Activated CD4-positive, alpha-beta T cell treated with anti-CD3 and anti-CD28 coated beads, Interleukin-2, amount 50 U/mL, for 48 hours (primary cell): ENCODE data around the gene ZNF420.
"Not testable (repeated sequence)": the region's sequence is repeated elsewhere in the genome, so short reads cannot be mapped to it uniquely, and the experiment has no call there.

Source experiments
- DNase-seq, 2 experiments: peaks; one replicate each; pipeline ENCODE4 v3.0.0-alpha.2; 2020

ZNF420 gene

DNA sequence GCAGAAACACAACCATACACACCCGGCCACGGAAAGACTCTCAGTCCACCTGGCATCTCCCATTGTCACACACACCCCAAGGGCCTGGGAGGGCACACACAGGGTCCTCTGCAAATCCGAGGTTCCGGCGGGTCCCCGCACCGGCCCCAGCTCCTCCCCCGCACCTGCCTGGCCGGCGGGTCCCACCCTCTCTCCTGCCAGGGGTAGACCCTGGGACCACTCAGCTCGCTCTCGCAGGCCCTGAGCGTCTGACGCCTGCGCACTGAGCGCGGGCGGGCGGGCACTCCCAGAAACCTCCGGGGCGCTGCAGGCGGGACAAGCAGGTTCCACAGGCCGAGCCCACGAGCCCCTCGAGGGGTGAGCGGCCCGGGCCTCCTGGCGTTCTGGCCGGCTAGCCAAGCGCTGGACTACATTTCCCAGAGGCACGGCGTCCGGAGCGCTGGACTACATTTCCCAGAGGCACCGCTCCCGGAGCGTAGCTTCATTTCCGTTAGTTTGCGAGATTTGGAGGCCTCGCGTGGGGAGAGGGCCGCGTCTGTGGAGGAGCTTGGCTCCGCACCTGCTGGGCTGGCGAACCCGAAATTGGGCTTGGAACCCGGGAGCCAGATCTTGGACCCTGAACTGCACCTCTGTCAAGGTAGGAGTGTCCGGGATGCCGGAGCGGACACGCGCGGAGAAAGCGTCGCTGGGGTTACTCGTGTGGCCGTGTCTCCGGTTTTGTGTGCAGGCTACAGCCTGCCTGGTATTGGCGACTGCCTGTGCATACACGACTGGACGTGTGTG lies at the start of gene ZNF420:
Gene ZNF420 (plus strand): TSS at position 500 of the 783 bp plus-strand sequence. CDS start 10,686 bp downstream, outside the sequence.
- peak; percentile 82 to 89 for DNase-seq

DNA sequence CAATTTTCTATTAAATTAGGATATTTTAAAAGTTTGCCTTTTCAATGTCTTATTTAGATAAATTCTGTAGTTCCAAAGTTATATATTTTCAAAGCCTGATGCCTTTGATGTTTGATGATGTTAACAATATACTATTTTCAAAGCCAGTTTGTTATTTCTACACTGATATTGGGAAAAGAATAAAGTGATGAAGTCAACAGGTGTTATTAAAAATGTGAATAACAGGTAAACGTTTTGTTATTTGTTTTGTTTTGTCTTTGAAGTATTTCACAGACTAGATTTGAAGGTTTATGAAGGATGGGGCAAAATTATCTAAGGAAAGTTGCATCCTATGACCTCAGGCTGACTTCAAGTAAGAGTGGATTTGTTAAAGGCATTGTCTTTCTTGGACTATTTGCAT lies 33.1 kb upstream of the ZNF420 start:
- DNase-seq, result no peak

DNA sequence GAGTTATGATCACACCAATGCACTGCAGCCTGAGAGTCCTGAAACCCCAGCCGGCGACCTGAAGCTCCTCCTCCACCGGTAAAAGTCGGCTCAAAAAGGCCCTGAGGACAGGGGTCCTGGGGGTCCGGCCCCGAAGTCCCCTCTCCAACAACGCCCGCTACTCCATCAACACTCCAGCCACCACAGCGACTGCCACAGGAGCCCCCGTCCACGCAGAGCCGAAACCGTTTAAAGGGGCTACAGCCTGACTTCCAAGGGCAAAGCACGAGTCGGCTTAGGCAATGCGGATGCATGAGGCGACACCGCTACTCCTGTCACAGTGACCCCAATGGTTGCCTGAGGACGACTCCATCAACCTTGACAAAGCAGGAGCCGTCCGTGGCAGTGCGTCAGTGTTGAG lies 22.9 kb upstream of the ZNF420 start:
- DNase-seq, result no peak

DNA sequence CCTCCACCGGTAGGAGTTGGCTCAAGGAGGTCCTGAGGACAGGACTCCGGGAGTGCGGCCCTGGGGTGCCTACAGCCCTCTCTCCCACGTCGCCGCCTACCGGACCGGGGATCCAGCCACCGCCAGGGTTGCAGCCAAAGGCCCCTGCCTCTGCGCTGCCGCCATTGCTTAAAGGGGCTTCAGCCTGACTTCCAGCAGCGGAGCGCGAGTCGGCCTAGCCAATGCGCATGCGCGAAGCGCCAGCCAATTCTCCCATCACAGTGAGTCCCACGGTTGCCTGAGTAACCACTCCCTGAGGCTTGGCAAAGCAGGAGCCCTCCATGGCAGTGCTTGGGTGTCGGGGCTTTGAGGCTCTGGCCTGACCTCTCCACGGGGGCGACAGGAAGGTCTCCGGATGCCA lies 21.5 kb upstream of the ZNF420 start:
- no peak for DNase-seq

DNA sequence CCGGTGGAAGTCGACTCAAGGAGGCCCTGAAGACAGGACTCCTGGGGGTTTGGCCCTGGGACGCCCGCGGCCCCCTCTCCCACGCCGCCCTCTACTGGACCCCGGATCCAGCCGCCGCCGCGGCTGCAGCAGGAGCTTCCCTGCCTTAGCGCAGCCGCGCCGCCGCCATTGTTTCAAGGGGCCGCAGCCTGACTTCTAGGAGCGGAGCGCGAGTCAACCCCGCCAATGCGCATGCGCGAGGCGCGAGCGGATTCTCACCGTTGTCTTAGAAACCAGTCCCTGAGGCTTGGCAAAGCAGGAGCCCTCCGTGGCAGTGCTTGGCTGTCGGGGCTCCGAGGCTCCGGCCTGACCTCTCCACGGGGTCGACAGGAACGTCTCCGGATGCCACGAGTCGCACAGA lies 19.1 kb upstream of the ZNF420 start:
- no peak for DNase-seq

DNA sequence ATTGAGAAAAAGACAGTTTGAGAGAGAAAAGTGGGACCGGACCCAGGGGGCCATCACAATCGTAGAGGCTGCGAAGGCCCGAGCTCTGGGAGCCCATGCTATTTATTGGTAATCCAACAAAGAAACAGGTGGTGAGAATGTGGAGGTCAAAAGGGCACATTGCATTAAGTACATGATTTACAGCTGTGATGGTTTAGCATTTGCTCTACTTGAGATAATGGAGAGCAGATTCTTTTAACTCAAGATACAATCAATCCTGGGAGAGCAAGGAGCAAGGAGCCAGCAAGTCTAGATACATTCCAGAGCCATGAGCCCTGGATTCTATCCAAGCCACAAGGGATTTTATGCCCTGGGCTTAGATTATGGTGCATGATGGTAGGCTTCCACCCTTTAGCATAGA lies 13.3 kb upstream of the ZNF420 start:
- DNase-seq, result not testable (repeated sequence)

DNA sequence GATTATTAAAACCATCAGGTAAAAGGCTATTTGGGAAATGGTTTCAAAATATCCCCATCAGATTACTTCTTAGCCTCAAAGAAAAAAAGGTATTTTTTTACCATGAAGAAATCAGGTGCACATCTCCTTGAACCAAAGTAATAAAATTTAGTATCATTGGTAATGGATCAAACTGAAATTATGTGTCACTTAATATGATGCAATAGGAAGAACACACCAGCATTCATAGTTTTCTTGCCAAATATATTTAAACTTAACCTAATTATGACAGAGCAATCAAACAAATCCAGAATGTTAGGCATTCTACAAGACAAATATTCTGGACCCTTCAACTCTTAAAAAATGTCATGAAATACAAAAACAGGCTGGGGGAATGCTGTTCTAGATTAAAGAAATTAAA lies 4.1 kb upstream of the ZNF420 start:
- DNase-seq, result no peak

DNA sequence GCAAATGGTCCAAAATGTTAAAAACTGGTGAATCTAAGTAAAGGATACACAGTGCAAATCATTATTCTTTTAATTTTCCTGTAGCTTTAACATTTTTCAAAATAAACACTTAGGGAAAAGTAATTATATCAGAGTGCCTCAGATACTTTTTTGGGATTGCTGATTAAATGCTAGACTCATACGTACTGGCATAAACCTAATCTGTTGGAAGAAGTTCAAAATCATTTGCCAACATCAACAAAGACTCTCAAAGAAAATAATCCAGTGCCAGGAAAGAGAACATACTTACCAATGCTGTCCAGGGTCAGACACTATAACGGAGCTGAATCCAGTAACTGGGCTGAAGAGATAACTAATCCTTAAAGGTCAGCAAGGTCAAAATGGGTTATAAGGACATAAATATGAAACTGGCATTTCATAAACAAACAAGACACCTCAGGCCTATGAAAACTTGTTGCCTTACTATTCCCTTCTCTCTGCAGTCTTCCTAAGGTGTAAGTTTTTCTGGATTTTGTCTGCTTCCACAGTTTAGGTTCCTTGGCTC lies 3.3 kb upstream of the ZNF420 start:
- no peak for DNase-seq

DNA sequence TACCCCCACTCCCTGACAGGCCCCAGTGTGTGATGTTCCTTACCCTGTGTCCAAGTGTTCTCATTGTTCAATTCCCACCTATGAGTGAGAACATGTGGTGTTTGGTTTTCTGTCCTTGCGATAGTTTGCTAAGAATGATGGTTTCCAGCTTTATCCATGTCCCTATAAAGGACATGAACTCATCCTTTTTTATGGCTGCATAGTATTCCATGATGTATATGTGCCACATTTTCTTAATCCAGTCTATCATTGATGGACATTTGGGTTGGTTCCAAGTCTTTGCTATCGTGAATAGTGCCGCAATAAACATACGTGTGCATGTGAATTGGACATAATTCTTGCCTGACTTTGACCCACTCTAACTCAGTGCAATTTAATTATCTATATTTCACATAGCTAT lies 1.7 kb upstream of the ZNF420 start:
- not testable (repeated sequence) for DNase-seq

DNA sequence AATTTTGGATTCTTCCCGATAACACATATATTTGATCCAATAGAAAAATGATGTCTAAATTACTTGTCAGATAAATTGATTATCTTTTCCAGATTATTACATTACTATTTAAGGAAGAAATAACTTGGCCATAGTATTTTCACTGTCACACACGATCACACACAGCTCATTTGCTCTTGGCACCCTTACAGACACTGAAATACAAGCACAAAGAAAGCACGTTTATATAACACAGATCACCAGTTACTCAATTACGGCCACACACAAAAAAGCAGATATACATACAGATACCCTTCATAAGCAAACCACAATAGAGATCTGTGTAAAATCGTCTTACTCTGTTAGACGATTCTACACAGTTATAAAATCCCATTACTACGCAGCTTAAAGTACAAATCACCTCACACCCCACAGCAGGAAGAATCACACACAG lies 716 bp upstream of the ZNF420 start:
- DNase-seq, result no peak

DNA sequence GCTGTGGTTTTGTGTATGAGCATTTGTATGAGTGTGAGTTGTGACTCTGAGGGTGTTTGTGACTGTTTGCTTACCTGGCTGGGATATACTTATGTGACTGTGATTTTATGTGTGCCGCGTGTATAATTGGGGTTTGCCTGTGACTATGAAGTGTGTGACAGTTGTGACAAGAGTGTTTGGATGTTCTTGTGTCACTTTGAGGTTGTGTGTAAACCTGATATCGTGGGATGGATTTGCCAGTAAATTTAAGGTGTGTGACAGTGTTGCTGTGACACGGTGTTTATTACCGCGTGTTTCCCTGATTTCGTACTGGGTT lies 442 bp downstream of the ZNF420 start:
- DNase-seq, result no peak

DNA sequence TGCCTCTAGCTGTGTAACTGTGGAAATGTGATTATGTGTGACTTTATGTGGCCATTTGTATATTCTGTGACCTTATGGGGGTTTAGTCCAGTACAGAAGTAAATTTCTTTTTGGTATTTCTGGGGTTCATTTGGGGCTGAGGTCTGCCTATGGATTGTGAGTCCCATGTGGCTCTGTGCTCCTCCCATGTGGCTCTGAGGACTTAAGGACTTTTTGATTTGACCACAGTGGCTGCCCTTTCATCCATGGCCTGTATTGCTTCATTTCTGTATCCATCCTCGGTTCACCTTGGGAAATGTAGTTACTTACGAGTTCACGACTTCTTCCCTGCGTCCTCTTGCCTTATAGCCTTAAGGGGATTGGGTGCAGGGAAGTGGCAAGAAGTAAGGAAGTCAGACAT lies 1.0 kb downstream of the ZNF420 start:
- no peak for DNase-seq

DNA sequence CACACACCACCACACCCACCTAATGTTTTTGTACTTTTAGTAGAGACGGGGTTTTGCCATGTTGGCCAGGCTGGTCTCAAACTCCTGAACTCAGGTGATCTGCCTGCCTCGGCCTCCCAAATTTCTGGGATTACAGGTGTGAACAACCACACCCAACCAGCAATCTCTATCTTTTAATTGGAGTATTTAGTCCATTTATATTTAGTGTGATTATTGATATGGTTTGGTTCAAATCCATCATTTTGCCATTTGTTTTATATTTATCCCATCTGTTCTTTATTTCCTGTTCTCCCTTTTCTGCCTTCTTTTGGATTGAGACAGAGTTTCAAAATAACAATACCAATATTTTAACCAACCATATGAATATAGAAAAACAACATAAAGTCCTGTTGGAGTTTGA lies 4.1 kb downstream of the ZNF420 start:
- DNase-seq, result no peak

DNA sequence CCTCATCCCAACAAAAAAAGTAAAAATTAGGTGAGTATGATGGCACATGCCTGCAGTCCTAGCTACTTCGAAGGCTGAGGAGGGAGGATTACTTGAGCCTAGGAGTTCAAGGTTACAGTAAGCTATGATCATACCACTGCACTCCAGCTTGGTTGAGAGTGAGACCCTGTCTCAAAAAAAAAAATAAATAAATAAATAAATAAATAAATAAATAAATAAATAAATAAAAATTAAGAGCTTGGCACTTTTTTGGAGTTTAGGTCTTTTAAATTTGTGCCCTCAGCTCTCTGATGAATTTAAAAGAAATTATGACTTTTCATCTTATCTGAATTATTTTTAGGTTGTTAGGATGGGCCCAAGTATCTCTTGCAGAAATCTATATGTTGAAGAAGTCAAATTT lies 8.9 kb downstream of the ZNF420 start:
- DNase-seq, result no peak

DNA sequence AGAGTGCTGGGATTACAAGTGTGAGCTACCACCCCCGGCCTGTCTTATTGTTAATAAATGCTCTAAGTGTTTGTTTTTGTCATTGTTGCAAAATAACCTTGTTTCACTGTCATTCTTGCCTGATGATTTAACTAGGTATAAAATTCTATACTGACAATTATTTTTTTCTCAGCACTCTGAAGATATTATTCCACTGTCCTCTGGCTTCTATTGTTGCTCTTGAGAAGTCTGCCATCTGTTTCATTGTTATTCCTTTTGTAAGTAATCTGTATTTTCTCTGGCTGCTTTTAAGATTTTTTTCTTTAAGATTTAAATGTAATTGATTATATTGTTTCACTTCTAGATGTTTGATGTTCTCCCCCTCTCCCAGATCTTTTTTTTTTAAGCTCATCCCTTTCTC lies 17.6 kb downstream of the ZNF420 start:
- DNase-seq, result no peak

DNA sequence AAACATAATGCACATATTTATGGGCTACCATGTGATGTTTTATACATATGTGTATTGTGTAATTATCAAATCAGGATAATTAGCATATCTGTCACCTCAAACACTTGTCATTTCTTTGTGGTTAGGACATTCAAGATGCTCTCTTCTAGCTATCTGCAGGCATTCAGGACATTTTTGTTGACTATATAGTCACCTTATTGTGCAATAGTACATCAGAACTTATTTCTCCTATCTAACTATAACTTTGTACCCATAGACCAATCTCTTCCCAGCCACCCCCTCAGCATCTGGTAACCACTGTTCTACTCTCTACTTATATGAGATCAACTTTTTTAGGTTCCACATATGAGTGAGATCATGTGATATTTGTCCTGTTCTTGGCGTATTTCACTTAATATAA lies 20.3 kb downstream of the ZNF420 start:
- no peak for DNase-seq

DNA sequence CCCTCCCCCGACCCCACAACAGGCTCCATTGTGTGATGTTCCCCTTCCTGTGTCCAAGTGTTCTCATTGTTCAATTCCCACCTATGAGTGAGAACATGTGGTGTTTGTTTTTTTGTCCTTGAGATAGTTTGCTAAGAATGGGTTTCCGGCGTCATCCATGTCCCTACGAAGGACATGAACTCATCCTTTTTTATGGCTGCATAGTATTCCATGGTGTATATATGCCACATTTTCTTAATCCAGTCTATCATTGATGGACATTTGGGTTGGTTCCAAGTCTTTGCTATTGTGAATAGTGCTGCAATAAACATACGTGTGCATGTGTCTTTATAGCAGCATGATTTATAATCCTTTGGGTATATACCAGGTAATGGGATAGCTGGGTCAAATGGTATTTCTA lies 25.9 kb downstream of the ZNF420 start:
- not testable (repeated sequence) for DNase-seq

DNA sequence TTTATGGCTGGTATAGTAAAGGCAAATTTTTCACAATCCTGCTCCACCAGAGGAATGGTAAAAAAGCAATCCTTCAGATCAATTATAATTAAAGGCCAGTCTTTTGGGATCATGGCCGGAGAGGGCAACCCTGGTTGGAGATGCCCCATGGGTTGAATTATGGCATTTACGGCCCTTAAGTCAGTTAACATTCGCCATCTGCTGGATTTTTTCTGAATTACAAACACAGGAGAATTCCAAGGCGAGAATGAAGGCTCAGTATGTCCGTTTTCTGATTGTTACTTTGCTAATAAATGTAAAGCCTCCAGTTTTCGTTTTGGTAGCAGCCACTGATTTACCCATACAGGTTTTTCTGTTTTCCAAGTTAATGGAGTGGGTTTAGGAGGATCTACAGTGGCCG lies 33.5 kb downstream of the ZNF420 start:
- not testable (repeated sequence) for DNase-seq

DNA sequence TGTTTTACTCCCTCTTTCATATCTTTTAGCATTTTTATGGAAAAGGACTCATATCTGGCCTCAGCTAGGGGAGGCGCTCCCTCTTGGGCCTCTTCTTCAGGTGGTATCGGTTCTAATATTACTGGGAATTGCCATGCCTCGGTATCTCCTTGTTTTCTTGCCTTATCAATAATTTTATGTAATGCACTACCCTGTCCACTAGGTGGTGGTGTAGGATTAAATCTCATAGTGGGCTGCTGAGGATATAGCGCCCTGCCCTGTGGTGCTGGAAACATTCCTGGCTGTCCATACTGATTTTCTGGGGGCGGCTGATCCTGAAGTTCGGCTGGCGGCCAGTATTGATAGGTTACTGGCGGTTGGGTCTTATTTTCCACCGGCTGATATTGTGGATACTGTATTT lies 35.8 kb downstream of the ZNF420 start:
- DNase-seq, result no peak

DNA sequence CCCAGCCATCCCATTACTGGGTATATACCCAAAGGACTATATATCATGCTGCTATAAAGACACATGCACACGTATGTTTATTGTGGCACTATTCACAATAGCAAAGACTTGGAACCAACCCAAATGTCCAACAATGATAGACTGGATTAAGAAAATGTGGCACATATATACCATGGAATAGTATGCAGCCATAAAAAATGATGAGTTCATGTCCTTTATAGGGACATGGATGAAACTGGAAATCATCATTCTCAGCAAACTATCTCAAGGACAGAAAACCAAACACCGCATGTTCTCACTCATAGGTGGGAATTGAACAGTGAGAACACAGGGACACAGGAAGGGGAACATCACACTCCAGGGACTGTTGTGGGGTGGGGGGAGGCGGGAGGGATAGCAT lies 43.9 kb downstream of the ZNF420 start:
- DNase-seq, result not testable (repeated sequence)

DNA sequence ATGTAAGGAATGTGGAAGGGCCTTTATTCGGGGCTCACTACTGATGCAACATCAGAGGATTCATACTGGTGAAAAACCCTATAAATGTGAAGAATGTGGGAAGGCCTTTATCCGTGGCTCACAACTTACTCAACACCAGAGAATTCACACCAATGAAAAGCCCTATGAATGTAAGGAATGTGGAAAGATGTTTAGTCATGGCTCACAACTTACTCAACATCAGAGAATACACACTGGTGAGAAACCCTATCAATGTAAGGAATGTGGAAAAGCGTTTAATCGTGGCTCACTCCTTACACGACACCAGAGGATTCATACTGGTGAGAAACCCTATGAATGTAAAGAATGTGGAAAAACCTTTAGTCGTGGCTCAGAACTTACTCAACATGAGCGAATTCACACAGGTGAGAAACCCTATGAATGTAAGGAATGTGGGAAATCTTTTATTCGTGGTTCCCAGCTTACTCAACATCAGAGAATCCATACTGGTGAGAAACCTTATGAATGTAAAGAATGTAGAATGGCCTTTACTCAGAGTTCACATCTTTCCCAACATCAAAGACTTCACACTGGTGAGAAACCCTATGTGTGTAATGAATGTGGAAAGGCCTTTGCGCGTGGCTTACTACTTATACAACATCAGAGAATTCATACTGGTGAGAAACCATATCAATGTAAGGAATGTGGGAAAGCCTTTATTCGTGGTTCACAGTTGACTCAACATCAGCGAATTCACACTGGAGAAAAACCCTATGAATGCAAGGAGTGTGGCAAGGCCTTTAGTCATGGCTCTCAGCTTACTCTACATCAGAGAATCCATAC lies 50.0 kb downstream of the ZNF420 start:
- DNase-seq, result no peak

DNA sequence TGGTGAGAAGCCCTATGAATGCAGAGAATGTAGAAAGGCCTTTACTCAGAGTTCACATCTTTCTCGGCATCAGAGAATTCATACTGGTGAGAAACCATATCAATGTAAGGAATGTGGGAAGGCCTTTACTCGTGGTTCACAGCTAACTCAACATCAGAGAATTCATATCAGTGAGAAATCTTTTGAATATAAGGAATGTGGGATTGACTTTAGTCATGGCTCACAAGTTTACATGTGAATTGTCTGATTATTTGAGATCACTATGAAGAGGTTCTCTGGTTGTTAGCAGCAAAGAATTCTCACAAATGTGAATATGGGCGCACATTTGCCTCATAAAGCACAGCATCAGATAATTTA lies 50.6 kb downstream of the ZNF420 start:
- no peak for DNase-seq

DNA sequence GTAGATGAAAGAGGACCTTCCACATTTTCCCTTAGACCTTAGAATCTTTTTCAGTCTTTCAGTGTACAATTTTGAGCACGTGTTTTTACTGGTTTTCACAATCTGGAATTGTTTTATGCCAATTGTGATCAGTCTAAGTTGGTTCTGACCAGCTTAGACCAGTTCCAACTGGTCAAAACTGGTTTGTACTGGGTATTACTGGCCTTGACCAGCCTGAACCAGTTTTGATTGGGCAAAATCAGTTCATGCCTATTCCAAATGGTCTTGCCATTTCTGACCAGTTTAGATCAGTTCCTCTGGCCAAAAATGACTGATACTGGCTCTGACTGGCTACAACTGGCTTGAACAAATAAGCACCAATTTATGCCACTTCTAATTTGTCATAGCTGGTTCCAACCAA lies 57.9 kb downstream of the ZNF420 start:
- DNase-seq, result no peak

DNA sequence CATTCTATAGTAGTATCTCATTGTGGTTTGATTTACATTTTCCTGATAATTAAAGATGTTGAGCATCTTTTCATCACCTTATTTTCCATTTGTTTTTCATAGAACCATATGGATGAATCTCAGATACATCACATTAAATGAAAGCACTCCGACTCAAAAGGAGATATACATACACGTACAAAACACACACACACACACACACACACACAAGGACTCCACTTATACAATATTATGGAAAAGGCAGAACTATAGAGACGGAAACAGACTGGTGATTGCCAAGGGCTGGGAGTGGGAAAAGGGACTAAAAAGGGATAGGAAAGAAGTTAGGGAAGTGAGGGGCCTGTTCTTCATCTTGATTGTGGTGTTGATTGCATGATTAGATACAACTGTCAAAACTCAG lies 70.0 kb downstream of the ZNF420 start:
- no peak for DNase-seq
